Caco-2 (cell line): ENCODE measurements around the gene GPSM3. TPM values are rescaled to one million over a fixed set of nuclear protein-coding genes. Genes with fewer than 3 reads are reported as not detected.

Experiments
- BruUV-seq: library from RNA; stranded (reverse); fragments of 400-500 nt; replicated peaks from 2 replicates; lab custom pipeline; 2021; lab: Mats Ljungman, UMichigan
- CTCF ChIA-PET: fragments of 300-600 bp; sonication (Branson Sonifier 250); formaldehyde crosslinking; loops from one replicate; lab custom pipeline; 2022; ENCODE audit warnings: antibody characterized with exemption; lab: Charles Lee
- POLR2A ChIA-PET: fragments of 300-600 bp; sonication (Branson Sonifier 250); formaldehyde crosslinking; loops from one replicate; lab custom pipeline; 2022; ENCODE audit warnings: antibody characterized with exemption; lab: Charles Lee
- DNase-seq, 2 experiments: peaks; one replicate each; pipeline versions ENCODE4 v3.0.0 to v3.0.0-alpha.2; 2020 to 2022
- H3K27me3 ChIP-seq: replicated peaks from 2 replicates; pipeline ENCODE4 v1.6.0; 2011; ENCODE audit warnings: low read length; ENCODE audit not compliant: control insufficient read depth, insufficient read depth
- H3K36me3 ChIP-seq: 2 replicates; pipeline ENCODE4 v1.5.1; 2011; ENCODE audit warnings: low read length; ENCODE audit not compliant: control insufficient read depth, insufficient read depth
- H3K4me1 ChIP-seq: fragments of 250-450 bp; sonication (Bioruptor Pico); 2 replicates; pipeline ENCODE4 v1.5.1; 2020; ENCODE audit warnings: mild to moderate bottlenecking
- H3K4me3 ChIP-seq: 2 replicates; pipeline ENCODE4 v1.5.1; 2011; ENCODE audit warnings: low read depth, mild to moderate bottlenecking, control low read depth, low read length
- H3K9me3 ChIP-seq: fragments of 250-450 bp; sonication (Bioruptor Pico); 2 replicates; pipeline ENCODE4 v1.5.1; 2020; ENCODE audit warnings: mild to moderate bottlenecking, moderate library complexity
- H3K27ac Mint-ChIP-seq: one replicate; pipeline ENCODE4 v1.8.0; 2022; ENCODE audit warnings: mixed read lengths; ENCODE audit not compliant: unreplicated experiment
- H3K27me3 Mint-ChIP-seq: one replicate; pipeline ENCODE4 v1.8.0; 2022; ENCODE audit warnings: mixed read lengths; ENCODE audit not compliant: insufficient read depth, unreplicated experiment
- H3K36me3 Mint-ChIP-seq: one replicate; pipeline ENCODE4 v1.8.0; 2022; ENCODE audit warnings: mild to moderate bottlenecking, mixed read lengths; ENCODE audit not compliant: insufficient read depth, unreplicated experiment
- H3K4me1 Mint-ChIP-seq: one replicate; pipeline ENCODE4 v1.8.0; 2022; ENCODE audit warnings: low read depth, mixed read lengths; ENCODE audit not compliant: unreplicated experiment
- H3K4me3 Mint-ChIP-seq: one replicate; pipeline ENCODE4 v1.8.0; 2022; ENCODE audit warnings: mild to moderate bottlenecking, moderate library complexity, mixed read lengths; ENCODE audit not compliant: unreplicated experiment
- H3K9me3 Mint-ChIP-seq: one replicate; pipeline ENCODE4 v1.8.0; 2022; ENCODE audit warnings: mixed read lengths; ENCODE audit not compliant: unreplicated experiment
- CTCF ChIP-seq, 2 experiments: fragments of 200-600 bp in 1 of 2; IDR thresholded peaks; 1 replicate in 1 of 2; 2 replicates in 1 of 2; pipeline versions ENCODE4 v1.5.1 to v1.8.0; 2011 to 2022; ENCODE audit warnings: antibody characterized with exemption in 1 of 2, control low read depth in 1 of 2, inconsistent platforms in 1 of 2, low read depth in 1 of 2, low read length in 1 of 2, mild to moderate bottlenecking in 1 of 2, moderate library complexity in 1 of 2; ENCODE audit not compliant: insufficient read depth in 1 of 2, severe bottlenecking in 1 of 2, unreplicated experiment in 1 of 2
- intact Hi-C: fragments of 100-400 bp; cut with micrococcal nuclease; formaldehyde crosslinking; loops from one replicate; pipeline ENCODE4 v1.10.0; 2022; ENCODE audit not compliant: unreplicated experiment
- total RNA-seq: library from RNA; stranded (reverse); gene quantifications from 2 replicates; pipeline ENCODE4 v1.2.3, GENCODE V29; 2022

Gene GPSM3
- total RNA-seq, 1 experiment from 2014 or later: 0.41 TPM

GRCh38 chr6:32148289-32149091 lies 44.0 kb downstream of the GPSM3 start:
- H3K4me1 ChIP-seq: peaks cover 55% of the 10 kb centered on the region
- DNase-seq: no peak
- no peaks in the 10 kb centered on the region for H3K9me3 ChIP-seq
- no peak overlapping the region for H3K4me3 ChIP-seq
- no peaks in the 10 kb centered on the region for H3K36me3 ChIP-seq
- Mint-ChIP-seq H3K27ac (peak overlapping the region; percentile 81), H3K4me1 (peaks cover 36% of the 10 kb centered on the region), H3K36me3 (no peaks in the 10 kb centered on the region), H3K4me3 (no peak overlapping the region), H3K9me3 (no peaks in the 10 kb centered on the region), H3K27me3 (no peaks in the 10 kb centered on the region)
- H3K27me3 ChIP-seq: no peaks in the 10 kb centered on the region
- no TSS peak for BruUV-seq
- ChIA-PET CTCF (no interaction called here), POLR2A (no interaction called here)
- TF ChIP-seq CTCF (IDR thresholded peaks at IDR 0.05; ENCODE audit: insufficient read depth in 1 of 2, low read depth in 1 of 2, low read length in 1 of 2, severe bottlenecking in 1 of 2, unreplicated experiment in 1 of 2): no peak
- intact Hi-C loops: no loop called here

- Mint-ChIP-seq H3K27ac (peak overlapping the region; percentile 81), H3K4me3 (no peak overlapping the region)
Measured at GRCh38 chr6:32147401-32148132, 44.9 kb downstream of the GPSM3 start.

More at GRCh38 chr6:32147401-32148132, 44.9 kb downstream of the GPSM3 start:
- CTCF ChIA-PET: no interaction called here
- Mint-ChIP-seq H3K9me3 (no peaks in the 10 kb centered on the region), H3K27me3 (no peaks in the 10 kb centered on the region), H3K4me1 (peaks cover 30% of the 10 kb centered on the region), H3K36me3 (no peaks in the 10 kb centered on the region)
- no peaks in the 10 kb centered on the region for H3K9me3 ChIP-seq
- no TSS peak for BruUV-seq
- intact Hi-C loops: no loop called here
- DNase-seq: peak in 1 of 2 experiments; percentile 11
- no peak overlapping the region for H3K4me3 ChIP-seq
- H3K4me1 ChIP-seq: peaks cover 53% of the 10 kb centered on the region
- POLR2A ChIA-PET: no interaction called here
- H3K27me3 ChIP-seq: no peaks in the 10 kb centered on the region
- TF ChIP-seq CTCF (IDR thresholded peaks at IDR 0.05; ENCODE audit: insufficient read depth in 1 of 2, low read depth in 1 of 2, low read length in 1 of 2, severe bottlenecking in 1 of 2, unreplicated experiment in 1 of 2): no peak
- no peaks in the 10 kb centered on the region for H3K36me3 ChIP-seq
